Mesothelial cell of epicardium (in vitro differentiated cells): ENCODE measurements around the gene MYBPC1. TPM values are rescaled to one million over a fixed set of nuclear protein-coding genes. Genes with fewer than 3 reads are reported as not detected.

Source experiments
- DNase-seq, 2 experiments: peaks; one replicate each; pipeline ENCODE4 v3.0.0; 2021; ENCODE audit warnings: low spot score in 2 of 2; ENCODE audit not compliant: unreplicated experiment in 2 of 2
- H3K27ac Mint-ChIP-seq: 2 replicates; pipeline ENCODE4 v1.8.0; 2021; ENCODE audit warnings: mixed read lengths
- H3K27me3 Mint-ChIP-seq: 2 replicates; pipeline ENCODE4 v1.8.0; 2021; ENCODE audit warnings: low read depth, mixed read lengths
- H3K36me3 Mint-ChIP-seq: 2 replicates; pipeline ENCODE4 v1.8.0; 2021; ENCODE audit warnings: mixed read lengths
- H3K4me1 Mint-ChIP-seq: 2 replicates; pipeline ENCODE4 v1.8.0; 2021; ENCODE audit warnings: mixed read lengths
- H3K4me3 Mint-ChIP-seq: 2 replicates; pipeline ENCODE4 v1.8.0; 2021; ENCODE audit warnings: mild to moderate bottlenecking, moderate library complexity, mixed read lengths
- H3K9me3 Mint-ChIP-seq: 2 replicates; pipeline ENCODE4 v1.8.0; 2021; ENCODE audit warnings: mixed read lengths
- CTCF ChIP-seq: fragments of 200-600 bp; sonication (generic); IDR thresholded peaks from one replicate; pipeline ENCODE4 v1.5.0; 2021; ENCODE audit warnings: antibody characterized with exemption; ENCODE audit not compliant: unreplicated experiment
- total RNA-seq: library from RNA; stranded (reverse); gene quantifications from 3 replicates; pipeline ENCODE4 v1.2.1, GENCODE V29; 2021

MYBPC1 gene
- total RNA-seq, 1 donor from 2014 or later, result not detected

GRCh38 chr12:101714877-101715444 lies 120.2 kb downstream of the MYBPC1 start:
- no peak for TF ChIP-seq CTCF
- no peak for DNase-seq
- Mint-ChIP-seq H3K27ac (no peak overlapping the region), H3K4me1 (peaks cover 4% of the 10 kb centered on the region), H3K4me3 (no peak overlapping the region), H3K9me3 (peaks cover 12% of the 10 kb centered on the region), H3K36me3 (peaks cover 8% of the 10 kb centered on the region), H3K27me3 (no peaks in the 10 kb centered on the region)

- H3K36me3 Mint-ChIP-seq, result peaks cover 6% of the 10 kb centered on the region
- DNase-seq, result no peak
- TF ChIP-seq CTCF, result no peak
- H3K27me3 Mint-ChIP-seq, result no peaks in the 10 kb centered on the region
- H3K4me3 Mint-ChIP-seq, result no peak overlapping the region
- H3K27ac Mint-ChIP-seq, result no peak overlapping the region
- H3K4me1 Mint-ChIP-seq, result no peaks in the 10 kb centered on the region
- H3K9me3 Mint-ChIP-seq, result no peaks in the 10 kb centered on the region
Observed at GRCh38 chr12:101719566-101719965, 124.8 kb downstream of the MYBPC1 start.

- Mint-ChIP-seq H3K36me3 (peaks cover 6% of the 10 kb centered on the region), H3K4me1 (no peaks in the 10 kb centered on the region), H3K27me3 (no peaks in the 10 kb centered on the region), H3K27ac (no peak overlapping the region), H3K9me3 (no peaks in the 10 kb centered on the region), H3K4me3 (no peak overlapping the region)
- no peak for TF ChIP-seq CTCF
- DNase-seq, result no peak
Observed at GRCh38 chr12:101720118-101720517, 125.3 kb downstream of the MYBPC1 start.

- H3K27me3 Mint-ChIP-seq, result no peaks in the 10 kb centered on the region
- H3K4me3 Mint-ChIP-seq, result no peak overlapping the region
- H3K9me3 Mint-ChIP-seq, result no peaks in the 10 kb centered on the region
- no peak overlapping the region for H3K27ac Mint-ChIP-seq
- peaks cover 10% of the 10 kb centered on the region for H3K36me3 Mint-ChIP-seq
- no peak for DNase-seq
- TF ChIP-seq CTCF, result no peak
- no peaks in the 10 kb centered on the region for H3K4me1 Mint-ChIP-seq
Observed at GRCh38 chr12:101722392-101722791, 127.6 kb downstream of the MYBPC1 start.

- DNase-seq, result no peak
- Mint-ChIP-seq H3K27me3 (no peaks in the 10 kb centered on the region), H3K36me3 (peaks cover 12% of the 10 kb centered on the region)
Observed at GRCh38 chr12:101727098-101727497, 132.3 kb downstream of the MYBPC1 start.

More at GRCh38 chr12:101727098-101727497, 132.3 kb downstream of the MYBPC1 start:
- TF ChIP-seq CTCF, result no peak
- Mint-ChIP-seq H3K9me3 (no peaks in the 10 kb centered on the region), H3K4me3 (no peak overlapping the region), H3K27ac (no peak overlapping the region), H3K4me1 (no peaks in the 10 kb centered on the region)
